Endothelial cell of hepatic sinusoid (primary cell): ENCODE results near the gene PIERCE2.
"Not testable (repeated sequence)": the region's sequence is repeated elsewhere in the genome, so short reads cannot be mapped to it uniquely, and the experiment has no call there.

Source experiments
- in situ Hi-C: cut with HindIII; loops from 2 replicates; pipeline ENCODE4 v1.10.0; 2017; ENCODE audit warnings: low sequenced_read_pairs

The PIERCE2 gene

DNA sequence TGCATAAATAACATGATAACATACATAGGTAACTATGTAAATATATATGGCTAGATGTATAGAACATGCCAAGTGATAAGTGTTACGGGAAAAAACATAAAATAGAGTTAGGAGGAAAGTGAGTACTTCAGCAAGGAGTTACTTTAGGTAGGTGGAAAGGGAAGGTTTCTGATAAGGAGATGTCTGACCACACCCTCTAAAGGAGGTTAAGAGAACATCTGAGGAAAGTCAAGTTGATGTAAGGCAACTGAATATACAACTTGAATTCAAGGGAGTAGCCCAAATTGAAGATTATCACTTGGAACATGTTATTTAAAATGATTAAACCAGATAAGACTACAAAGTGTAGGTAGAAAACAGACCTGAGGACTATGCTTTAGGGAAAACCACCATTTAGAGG, 13.8 kb downstream of the PIERCE2 start:
- in situ Hi-C loops = no loop called here

DNA sequence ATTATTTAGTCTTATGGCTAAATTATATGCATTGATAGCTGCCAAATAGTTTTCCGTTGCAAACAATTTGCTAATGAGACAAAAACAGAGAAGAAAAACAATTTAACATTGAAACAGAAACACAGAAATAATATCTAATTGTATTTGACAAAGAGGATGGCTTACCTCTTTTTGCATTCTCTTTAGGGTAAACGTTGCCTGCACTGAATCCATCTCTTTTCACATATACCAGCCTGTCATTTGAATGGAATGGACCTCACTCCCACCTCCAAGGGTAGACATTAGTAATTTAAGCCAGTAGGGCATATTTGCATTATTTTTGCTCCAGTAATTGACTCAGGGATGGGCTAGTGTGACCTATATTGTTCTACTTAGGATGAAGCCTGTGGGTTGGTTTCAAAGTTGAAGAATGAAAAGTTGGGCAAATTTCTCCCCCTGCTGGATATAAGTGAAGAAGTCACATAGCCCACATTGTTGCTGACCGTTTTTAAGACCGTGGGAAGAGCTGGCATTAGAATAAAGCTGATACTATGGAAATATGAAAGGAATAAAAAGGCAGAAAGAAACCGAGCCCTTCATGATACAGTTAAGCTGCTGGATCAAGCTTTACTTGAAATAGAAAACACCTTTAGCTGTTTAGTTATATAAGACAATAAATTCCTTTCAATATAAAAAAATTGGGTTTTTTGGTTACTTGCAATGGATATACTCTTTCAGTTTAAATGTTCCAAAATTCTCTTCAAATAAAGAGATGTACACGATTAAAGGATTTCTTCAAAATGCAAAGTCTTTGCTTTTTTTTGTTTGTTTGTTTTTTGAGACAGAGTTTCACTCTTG, 26.9 kb downstream of the PIERCE2 start:
- in situ Hi-C loops = no loop called here

DNA sequence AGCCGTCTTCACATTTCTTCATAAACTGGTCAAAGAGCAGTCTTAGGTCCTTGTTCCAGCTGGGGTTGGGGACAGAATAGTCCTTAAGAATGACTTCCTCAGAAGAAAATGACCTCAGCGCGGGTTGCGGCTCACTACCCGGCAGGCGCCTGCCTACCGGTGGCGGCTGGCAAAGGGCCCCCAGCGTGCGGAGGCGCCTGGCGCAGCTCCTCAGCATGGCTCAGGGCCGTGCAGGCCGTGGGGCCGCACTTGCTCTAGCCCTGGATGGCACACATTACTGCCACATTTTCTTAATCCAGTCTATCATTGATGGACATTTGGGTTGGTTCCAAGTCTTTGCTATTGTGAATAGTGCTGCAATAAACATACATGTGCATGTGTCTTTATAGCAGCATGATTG, 34.8 kb downstream of the PIERCE2 start:
- in situ Hi-C loops = not testable (repeated sequence)

DNA sequence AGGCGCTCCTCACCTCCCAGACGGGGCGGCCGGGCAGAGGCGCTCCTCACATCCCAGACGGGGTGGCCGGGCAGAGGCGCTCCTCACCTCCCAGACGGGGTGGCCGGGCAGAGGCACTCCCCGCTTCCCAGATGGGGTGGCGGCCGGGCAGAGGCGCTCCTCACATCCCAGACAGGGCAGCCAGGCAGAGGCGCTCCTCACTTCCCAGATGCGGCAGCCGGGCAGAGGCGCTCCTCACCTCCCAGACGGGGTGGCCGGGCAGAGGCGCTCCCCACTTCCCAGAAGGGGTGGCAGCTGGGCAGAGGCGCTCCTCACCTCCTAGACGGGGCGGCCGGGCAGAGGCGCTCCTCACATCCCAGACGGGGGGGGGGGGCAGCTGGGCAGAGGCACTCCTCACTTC, 37.6 kb downstream of the PIERCE2 start:
- in situ Hi-C loops = not testable (repeated sequence)

DNA sequence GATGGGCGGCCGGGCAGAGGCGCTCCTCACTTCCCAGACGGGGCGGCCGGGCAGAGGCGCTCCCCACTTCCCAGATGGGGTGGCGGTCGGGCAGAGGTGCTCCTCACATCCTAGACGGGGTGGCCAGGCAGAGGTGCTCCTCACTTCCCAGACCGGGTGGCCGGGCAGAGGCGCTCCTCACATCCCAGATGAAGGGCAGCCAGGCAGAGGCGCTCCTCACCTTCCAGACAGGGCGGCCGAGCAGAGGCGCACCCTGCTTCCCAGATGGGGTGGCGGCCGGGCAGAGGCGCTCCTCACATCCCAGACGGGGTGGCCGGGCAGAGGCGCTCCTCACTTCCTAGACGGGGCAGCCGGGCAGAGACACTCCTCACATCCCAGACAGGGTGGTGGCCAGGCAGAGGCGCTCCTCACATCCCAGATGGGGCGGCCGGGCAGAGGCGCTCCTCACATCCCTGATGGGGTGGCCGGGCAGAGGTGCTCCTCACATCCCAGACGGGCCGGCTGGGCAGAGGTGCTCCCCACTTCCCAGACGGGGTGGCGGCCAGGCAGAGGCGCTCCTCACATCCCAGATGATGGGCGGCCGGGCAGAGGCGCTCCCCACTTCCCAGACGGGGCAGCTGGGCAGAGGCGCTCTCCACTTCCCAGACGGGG, 38.2 kb downstream of the PIERCE2 start:
- in situ Hi-C loops = not testable (repeated sequence)

DNA sequence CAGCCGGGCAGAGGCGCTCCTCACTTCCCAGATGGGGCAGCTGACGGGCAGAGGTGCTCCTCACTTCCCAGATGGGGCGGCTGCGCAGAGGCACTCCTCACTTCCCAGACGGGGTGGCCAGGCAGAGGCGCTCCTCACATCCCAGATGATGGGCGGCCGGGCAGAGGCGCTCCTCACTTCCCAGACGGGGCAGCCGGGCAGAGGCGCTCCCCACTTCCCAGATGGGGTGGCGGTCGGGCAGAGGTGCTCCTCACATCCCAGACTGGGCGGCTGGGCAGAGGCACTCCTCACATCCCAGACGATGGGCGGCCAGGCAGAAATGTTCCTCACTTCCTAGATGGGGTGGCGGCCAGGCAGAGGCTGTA, 38.7 kb downstream of the PIERCE2 start:
- in situ Hi-C loops = not testable (repeated sequence)

DNA sequence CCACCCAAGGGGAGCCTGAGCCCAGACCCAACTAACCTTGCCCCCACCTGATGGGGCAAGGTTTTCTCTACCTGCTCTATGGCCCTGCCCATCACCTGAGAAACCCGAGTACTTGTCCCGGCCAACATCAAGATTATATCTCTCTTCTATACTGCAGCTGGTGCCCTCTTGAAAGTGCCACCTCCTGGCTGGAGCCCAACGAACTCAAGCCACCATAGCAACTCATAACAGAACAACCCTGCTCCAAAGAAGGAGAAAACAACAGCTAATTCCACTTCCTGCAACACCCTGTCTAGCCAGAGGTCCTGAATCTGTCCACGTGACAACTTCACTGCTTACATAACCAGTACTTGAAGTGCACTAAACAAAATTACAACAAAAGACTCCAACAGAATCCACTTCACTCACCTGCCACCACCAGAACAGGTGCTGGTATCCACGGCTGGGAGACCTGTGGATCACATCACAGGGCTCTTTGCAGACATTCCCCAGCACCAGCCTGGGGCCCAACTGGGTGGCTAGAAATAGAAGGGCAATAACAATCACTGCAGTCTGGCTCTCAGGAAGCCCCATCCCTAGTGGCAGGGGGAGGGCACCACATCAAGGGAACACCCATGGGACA, 49.2 kb downstream of the PIERCE2 start:
- in situ Hi-C loops = loop anchor here (10.0 kb wide), 1 partner anchor 73 kb away; no protein-coding TSS in a partner anchor

DNA sequence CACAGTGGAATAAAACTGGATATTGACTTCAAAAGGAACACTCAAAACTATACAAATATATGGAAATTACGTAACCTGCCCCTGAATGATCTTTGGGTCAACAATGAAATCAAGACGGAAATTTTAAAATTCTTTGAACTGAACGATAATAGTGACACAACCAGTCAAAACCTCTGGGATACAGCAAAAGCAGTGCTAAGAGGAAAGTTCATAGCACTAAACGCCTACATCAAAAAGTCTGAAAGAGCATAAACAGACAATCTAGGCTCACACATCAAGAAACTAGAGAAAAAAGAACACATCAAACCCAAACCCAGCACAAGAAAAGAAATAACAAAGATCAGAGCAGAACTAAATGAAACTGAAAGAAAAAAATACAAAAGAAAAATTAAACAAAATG, 53.2 kb downstream of the PIERCE2 start:
- in situ Hi-C loops = no loop called here

DNA sequence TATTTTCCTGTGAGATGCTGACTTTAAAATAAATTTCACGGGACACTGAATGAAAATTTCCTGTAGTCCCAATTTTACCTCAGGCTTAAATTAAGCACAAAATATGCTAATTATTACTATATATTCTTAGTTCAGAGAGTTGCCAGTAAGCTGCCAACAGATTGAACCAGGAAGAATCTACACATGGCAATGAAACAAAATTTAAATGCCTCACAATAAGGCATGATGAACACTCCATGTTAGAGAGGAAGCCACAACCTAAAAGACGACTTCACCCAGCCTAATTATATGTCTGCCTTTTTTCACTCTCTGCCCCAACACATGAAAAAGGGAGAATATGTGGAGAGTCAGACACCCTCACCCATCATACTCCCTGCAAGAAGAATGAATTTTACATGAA, 60.0 kb downstream of the PIERCE2 start:
- in situ Hi-C loops = no loop called here
